GM12873 (cell line): ENCODE results near the gene HDGF.
A peak's percentile ranks its signal among the peaks of the same experiment; 100 is the strongest.

ENCODE experiments used
- CTCF ChIP-seq: IDR thresholded peaks from 2 replicates; pipeline ENCODE4 v1.5.1; 2012; ENCODE audit warnings: low read depth, mild to moderate bottlenecking, moderate library complexity, low read length, control low read depth; ENCODE audit not compliant: insufficient read depth; ENCODE audit errors: missing control alignments

The HDGF gene

GRCh38 chr1:156709757-156710489 lies 41.6 kb downstream of the HDGF start:
- no peak for TF ChIP-seq CTCF

DNA sequence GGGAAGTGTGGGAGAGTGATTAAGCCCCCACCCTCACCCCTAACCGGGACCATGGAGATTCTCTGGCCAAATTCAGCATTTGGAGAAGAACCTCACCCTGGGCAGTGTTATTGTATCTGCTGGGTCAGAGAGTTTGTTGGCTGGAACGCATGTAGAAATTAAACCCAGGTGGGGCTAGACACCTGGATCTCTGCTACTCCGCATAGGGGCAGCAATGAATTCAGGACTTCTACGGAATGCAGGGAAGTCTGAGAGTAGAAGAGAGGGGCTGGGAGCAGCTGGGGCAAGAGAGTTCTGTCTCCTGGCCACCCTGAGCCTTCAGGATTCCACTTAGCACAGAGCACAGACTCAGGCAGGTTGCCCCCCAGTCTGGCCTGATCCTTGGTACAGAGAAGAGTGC lies 42.4 kb downstream of the HDGF start:
- no peak for TF ChIP-seq CTCF

- TF ChIP-seq CTCF, result no peak
Measured at GRCh38 chr1:156708218-156708661, 43.2 kb downstream of the HDGF start.

- TF ChIP-seq CTCF, result no peak
Measured at GRCh38 chr1:156707417-156708217, 43.9 kb downstream of the HDGF start.

DNA sequence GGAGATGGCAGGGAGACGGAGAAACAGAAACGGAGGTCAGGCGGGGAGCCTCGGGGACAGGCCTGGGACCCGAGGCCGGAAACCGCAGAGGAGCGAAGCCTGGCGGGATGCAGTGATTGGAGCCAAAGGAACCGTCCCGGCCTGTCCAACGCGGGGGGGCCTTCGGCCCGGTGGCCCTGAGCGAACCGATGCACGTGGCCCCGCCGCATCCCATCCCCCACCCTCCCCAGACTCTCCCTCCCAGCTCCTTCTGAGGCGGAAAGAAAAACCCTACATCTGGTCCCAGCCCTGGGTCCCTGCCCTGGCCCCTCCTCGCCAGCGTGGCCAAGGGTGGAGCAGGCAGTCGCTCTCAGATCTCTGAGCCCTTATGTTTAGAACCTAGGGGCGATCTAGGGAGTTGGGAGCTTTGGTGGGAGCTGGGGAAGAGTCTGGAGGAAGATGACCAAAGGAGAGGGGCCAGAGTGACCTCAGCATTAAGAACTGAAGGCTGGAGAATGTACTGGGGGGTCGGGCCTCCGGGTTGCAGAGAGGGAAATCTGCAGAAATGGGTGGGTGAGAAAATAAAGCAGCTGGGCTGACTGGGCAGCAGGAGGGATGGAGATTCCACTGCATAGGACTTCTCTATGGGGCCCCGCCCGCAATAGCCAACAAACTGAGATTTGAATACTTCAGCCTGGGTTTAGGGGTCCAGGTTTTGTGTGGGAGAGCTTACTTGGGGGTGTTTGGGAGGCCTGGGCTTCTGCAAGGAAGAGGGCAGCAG lies 44.6 kb downstream of the HDGF start:
- no peak for TF ChIP-seq CTCF

DNA sequence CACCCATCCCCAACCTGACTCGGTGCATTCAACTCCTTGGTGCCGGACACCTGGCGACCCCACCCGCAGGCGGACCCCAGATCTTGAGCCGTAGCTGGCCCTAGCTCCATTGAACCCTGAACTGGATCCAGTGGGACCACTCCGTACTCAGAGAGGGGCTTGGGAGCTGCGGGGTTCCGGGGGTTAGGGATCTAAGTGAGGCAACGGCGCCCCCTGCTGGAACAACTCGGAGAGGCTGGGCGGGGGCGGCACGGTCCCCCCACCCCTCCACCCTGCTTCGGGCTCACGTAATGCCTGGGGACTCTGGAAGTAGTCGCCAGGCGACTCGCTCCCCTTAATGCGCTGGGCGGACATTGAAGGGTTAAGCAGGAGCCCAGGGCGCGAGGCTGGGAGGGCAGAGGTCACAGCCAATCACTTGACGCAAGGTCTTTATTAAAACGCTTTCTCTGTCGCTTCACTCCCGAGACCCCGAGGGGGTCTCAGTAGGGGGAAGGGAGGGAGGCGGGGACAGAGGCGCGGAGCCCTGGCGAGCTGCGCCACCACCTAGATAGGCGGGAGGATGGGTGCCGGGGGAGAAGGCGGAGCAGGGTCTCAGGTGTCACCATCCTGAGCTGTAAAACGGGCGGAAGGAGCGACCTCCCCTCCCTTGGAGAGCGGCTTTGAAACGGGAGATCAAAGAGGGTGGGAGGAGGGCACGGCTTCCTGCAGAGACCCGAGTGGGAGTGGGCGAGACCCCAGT lies 45.4 kb downstream of the HDGF start:
- peak; percentile 80 for TF ChIP-seq CTCF
